22Rv1 (cell line): ENCODE results near the gene CCDC24.

ENCODE experiments used
- ZFX ChIP-seq: fragments of 450-650 bp; IDR thresholded peaks from 2 replicates; pipeline ENCODE4 v1.6.1; 2017; ENCODE audit warnings: antibody characterized with exemption, borderline replicate concordance
- TF ChIP-seq, protein P1 (sequence below): fragments of 450-650 bp; IDR thresholded peaks from 2 replicates; pipeline ENCODE4 v1.5.1; 2017; ENCODE audit warnings: mild to moderate bottlenecking

DNA sequence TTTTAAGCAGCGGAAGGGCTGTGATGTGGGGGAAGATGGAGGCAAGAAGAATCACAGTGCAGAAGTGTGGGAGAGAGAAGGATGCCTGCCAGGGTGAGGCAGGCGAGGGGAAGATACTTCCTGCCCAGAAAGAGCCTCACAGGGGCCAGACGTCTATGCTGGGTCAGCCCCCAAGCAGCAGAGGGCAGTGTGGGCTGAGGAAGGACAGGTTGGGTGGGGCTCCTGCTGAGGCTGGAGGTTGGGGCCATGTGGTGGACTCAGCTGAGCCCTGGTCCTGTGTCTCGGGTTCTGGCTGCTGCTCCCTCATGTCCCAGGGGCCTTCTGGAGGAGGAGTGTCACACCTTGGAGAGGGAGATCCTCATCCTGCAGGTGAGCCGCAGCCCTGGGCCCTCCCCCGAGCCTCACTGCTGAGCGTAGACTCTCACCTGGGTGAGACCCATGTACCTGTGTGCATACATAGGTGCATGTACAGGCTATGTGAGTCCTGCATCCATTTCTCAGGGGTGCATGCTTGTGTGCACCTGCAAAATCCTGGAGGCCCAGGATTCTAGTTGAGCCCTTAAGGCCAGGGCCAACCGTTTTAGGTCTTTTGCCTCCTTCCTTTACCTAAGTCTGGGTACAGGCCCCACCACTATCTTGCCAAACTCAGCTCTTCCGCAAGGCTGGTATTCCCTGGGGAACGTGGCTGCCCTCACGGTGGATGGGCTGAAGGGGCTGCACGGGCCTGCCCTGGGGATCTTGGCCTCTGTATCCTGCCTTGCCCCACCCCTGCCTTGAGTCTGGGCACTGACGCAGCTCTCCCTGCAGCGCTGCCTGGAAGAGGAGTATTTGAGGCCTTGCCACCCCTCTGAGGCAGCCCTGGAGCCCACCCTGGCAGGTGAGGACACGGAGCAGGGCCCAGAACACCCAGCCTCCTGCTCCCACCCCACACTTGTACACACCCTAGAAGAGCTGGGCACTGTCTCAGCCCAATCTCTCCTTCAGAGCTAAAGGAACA lies 3.7 kb downstream of the CCDC24 start:
- TF ChIP-seq, protein P1, sequence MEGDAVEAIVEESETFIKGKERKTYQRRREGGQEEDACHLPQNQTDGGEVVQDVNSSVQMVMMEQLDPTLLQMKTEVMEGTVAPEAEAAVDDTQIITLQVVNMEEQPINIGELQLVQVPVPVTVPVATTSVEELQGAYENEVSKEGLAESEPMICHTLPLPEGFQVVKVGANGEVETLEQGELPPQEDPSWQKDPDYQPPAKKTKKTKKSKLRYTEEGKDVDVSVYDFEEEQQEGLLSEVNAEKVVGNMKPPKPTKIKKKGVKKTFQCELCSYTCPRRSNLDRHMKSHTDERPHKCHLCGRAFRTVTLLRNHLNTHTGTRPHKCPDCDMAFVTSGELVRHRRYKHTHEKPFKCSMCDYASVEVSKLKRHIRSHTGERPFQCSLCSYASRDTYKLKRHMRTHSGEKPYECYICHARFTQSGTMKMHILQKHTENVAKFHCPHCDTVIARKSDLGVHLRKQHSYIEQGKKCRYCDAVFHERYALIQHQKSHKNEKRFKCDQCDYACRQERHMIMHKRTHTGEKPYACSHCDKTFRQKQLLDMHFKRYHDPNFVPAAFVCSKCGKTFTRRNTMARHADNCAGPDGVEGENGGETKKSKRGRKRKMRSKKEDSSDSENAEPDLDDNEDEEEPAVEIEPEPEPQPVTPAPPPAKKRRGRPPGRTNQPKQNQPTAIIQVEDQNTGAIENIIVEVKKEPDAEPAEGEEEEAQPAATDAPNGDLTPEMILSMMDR = peak; percentile 43
- TF ChIP-seq ZFX = no peak
